ENCODE measurements around the gene CC2D2A. TPM values are rescaled to one million over a fixed set of nuclear protein-coding genes. Genes with fewer than 3 reads are reported as not detected.

Gene CC2D2A
- total RNA-seq, 1 donor from 2014 or later, result 9.6 TPM

DNA sequence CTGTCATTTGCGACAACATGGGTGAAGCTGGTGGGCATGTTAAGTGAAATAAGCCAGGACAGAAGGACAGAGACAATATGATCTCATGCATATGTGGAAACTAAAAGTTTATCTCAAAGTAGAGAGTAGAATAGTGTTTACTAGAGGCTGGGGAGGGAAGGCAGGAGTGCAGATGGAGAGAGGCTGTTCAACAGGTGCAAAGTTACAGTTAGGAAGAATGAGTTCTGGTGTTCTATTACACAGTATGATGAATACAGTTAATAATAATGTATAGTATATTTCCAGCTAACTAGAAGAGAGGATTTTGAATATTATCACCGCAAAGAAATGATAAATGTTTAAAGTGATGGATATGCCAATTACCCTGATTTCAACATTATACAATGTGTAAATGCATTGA, 115.6 kb downstream of the CC2D2A start:
- TF ChIP-seq, protein P1, sequence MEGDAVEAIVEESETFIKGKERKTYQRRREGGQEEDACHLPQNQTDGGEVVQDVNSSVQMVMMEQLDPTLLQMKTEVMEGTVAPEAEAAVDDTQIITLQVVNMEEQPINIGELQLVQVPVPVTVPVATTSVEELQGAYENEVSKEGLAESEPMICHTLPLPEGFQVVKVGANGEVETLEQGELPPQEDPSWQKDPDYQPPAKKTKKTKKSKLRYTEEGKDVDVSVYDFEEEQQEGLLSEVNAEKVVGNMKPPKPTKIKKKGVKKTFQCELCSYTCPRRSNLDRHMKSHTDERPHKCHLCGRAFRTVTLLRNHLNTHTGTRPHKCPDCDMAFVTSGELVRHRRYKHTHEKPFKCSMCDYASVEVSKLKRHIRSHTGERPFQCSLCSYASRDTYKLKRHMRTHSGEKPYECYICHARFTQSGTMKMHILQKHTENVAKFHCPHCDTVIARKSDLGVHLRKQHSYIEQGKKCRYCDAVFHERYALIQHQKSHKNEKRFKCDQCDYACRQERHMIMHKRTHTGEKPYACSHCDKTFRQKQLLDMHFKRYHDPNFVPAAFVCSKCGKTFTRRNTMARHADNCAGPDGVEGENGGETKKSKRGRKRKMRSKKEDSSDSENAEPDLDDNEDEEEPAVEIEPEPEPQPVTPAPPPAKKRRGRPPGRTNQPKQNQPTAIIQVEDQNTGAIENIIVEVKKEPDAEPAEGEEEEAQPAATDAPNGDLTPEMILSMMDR (IDR thresholded peaks at IDR 0.05; ENCODE audit: borderline replicate concordance), result no peak
- H3K4me3 ChIP-seq, result no peak overlapping the region
- intact Hi-C loops (cut with micrococcal nuclease), result no loop called here
- no peaks in the 10 kb centered on the region for H3K27me3 ChIP-seq (ENCODE audit: low read depth)
- H3K4me1 ChIP-seq, result no peaks in the 10 kb centered on the region
- no peak overlapping the region for H3K27ac ChIP-seq (replicated peaks)
- no peak for DNase-seq
- no peaks in the 10 kb centered on the region for H3K9me3 ChIP-seq (replicated peaks)
- H3K36me3 ChIP-seq, result no peaks in the 10 kb centered on the region

DNA sequence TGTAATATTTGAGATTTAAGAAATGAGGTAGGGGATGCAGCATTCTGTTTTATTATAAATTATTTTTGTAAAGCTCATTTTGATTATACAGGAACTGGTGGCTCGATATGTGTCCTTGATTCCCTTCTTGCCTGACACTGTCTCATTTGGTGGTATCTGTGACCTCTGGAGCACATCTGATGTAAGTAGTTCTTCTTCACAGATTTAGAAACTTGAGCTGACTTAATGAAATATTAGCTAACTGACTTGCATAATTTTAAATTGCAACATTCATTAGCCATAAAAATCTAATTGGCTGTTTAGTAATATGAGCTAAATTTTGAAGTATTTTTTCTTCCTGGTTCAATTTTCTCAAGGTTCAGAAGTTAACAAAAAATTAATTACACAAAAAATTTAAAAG, 116.4 kb downstream of the CC2D2A start:
- H3K27ac ChIP-seq (replicated peaks), result no peak overlapping the region
- no peak for DNase-seq

DNA sequence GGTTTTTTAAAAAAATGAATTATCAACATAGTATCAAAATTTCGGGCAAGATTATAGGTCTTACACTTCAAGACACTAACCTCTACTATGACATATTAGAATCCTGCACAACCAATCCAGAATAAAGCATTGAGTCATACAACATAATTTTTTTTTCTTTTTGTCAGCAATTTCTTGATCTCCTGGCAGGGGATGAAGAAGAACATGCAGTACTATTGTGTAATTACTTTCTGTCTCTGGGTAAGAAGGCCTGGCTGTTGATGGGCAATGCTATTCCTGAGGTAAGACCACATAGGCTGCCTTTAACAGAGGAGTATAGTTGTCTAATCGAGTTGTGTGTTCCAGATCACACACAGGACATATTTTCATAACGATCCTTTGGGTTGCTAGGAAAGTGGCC, 118.0 kb downstream of the CC2D2A start:
- H3K4me1 ChIP-seq, result peaks cover 13% of the 10 kb centered on the region
- no peaks in the 10 kb centered on the region for H3K27me3 ChIP-seq (ENCODE audit: low read depth)
- intact Hi-C loops (cut with micrococcal nuclease), result no loop called here
- no peak overlapping the region for H3K27ac ChIP-seq (replicated peaks)
- H3K9me3 ChIP-seq (replicated peaks), result no peaks in the 10 kb centered on the region
- H3K36me3 ChIP-seq, result peaks cover 4% of the 10 kb centered on the region
- no peak overlapping the region for H3K4me3 ChIP-seq
- DNase-seq, result no peak
- TF ChIP-seq, protein P1 (IDR thresholded peaks at IDR 0.05; ENCODE audit: borderline replicate concordance), result no peak

More for the DNA sequence above, 116.4 kb downstream of the CC2D2A start:
- Histone ChIP-seq H3K4me1 (no peaks in the 10 kb centered on the region), H3K4me3 (no peak overlapping the region), H3K27me3 (ENCODE audit: low read depth) (no peaks in the 10 kb centered on the region), H3K36me3 (peaks cover 4% of the 10 kb centered on the region), H3K9me3 (replicated peaks) (no peaks in the 10 kb centered on the region)
- intact Hi-C loops (cut with micrococcal nuclease), result no loop called here
- TF ChIP-seq, protein P1 (IDR thresholded peaks at IDR 0.05; ENCODE audit: borderline replicate concordance), result no peak

DNA sequence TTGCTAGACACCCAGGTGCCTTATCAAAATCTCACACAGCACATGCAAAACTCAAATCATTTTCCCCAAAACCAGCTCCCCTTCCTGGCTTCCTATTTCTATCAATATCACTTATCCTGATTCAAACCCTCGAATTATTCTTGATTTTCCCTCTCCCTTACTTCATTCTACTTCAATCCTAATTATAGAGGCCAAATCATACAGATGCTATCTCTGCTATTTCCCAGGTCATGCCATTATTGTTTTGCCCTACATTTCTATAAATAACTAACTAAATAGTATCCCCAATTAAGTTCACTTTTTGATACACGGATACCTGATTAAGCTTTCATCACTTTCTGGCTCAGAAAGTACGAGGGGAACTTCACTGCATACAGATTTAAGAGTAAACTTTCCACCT, 123.1 kb downstream of the CC2D2A start:
- intact Hi-C loops (cut with micrococcal nuclease), result no loop called here
- Histone ChIP-seq H3K9me3 (replicated peaks) (no peaks in the 10 kb centered on the region), H3K27ac (replicated peaks) (no peak overlapping the region), H3K4me3 (no peak overlapping the region), H3K36me3 (peaks cover 9% of the 10 kb centered on the region), H3K4me1 (peaks cover 21% of the 10 kb centered on the region), H3K27me3 (ENCODE audit: low read depth) (no peaks in the 10 kb centered on the region)
- TF ChIP-seq, protein P1 (IDR thresholded peaks at IDR 0.05; ENCODE audit: borderline replicate concordance), result no peak
- no peak for DNase-seq

DNA sequence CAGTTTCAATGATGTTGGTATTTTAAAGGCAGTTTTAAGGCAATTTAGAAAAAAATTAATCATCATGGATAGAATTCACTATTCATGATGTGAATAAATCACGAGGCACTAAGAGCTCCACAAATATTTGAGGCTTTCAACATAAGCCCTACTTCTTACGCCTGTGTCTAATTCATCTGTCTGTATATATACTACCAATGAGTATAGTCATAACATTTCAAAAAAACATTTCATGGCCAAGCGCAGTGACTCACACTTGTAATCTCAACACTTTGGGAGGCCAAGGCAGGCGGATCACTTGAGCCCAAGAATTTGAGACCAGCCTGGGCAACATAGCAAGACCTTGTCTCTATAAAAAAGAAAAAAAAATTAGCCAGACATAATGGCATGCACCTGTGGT, 129.0 kb downstream of the CC2D2A start:
- Histone ChIP-seq H3K36me3 (peaks cover 51% of the 10 kb centered on the region), H3K4me1 (peaks cover 8% of the 10 kb centered on the region), H3K4me3 (no peak overlapping the region), H3K27ac (replicated peaks) (no peak overlapping the region), H3K9me3 (replicated peaks) (peaks cover 7% of the 10 kb centered on the region), H3K27me3 (ENCODE audit: low read depth) (no peaks in the 10 kb centered on the region)
- TF ChIP-seq, protein P1 (IDR thresholded peaks at IDR 0.05; ENCODE audit: borderline replicate concordance), result no peak
- intact Hi-C loops (cut with micrococcal nuclease), result no loop called here
- no peak for DNase-seq

DNA sequence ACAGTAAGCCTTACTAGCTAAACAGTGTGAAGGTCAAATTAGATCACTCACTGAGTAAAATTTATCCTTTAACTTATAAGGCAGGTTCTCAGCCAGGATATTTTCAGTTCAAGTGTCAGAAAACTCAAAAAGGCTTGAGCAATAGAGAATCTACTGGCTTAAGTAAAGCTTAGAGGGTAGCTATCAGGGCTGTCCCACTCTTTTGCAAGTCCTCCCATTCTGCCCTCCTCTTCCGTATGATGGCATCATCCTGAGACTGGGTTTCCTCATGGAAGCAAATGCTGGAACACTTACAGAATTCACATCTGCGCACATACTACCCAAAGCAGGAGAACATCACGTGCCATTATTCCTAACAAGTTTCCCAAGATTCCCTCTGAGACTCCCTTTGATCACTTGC, 130.5 kb downstream of the CC2D2A start:
- H3K27ac ChIP-seq (replicated peaks), result no peak overlapping the region
- H3K4me1 ChIP-seq, result peaks cover 8% of the 10 kb centered on the region
- TF ChIP-seq, protein P1 (IDR thresholded peaks at IDR 0.05; ENCODE audit: borderline replicate concordance), result no peak
- no peak overlapping the region for H3K4me3 ChIP-seq
- H3K9me3 ChIP-seq (replicated peaks), result peaks cover 8% of the 10 kb centered on the region
- H3K27me3 ChIP-seq (ENCODE audit: low read depth), result no peaks in the 10 kb centered on the region
- no peak for DNase-seq
- H3K36me3 ChIP-seq, result peaks cover 62% of the 10 kb centered on the region
- intact Hi-C loops (cut with micrococcal nuclease), result no loop called here
